Measurements from ENCODE around the gene RANBP17.

- TF ChIP-seq CTCF (conservative IDR thresholded peaks at IDR 0.05 in 1 of 2, IDR thresholded peaks at IDR 0.05 in 1 of 2; ENCODE audit: low read depth in 1 of 2, low read length in 2 of 2), result no peak
- TF ChIP-seq EZH2 (IDR thresholded peaks at IDR 0.05; ENCODE audit: low read length, missing control alignments), result no peak
These were observed 438.0 kb downstream of the RANBP17 start for GRCh38 chr5:171299851-171300250.

All from fibroblast of lung (primary cell).